Mesenchymal stem cell (in vitro differentiated cells and primary cell): ENCODE results near the gene SUPT3H.

Source experiments
- DNase-seq: peaks from one replicate; pipeline ENCODE4 v3.0.0-alpha.2; 2013
- H2AFZ ChIP-seq: one replicate; pipeline ENCODE4 v1.6.1; 2013; ENCODE audit warnings: low read depth, mild to moderate bottlenecking, control low read depth, inconsistent platforms, low read length, moderate library complexity
- H2AK5ac ChIP-seq: 2 replicates; pipeline ENCODE4 v1.6.1; 2013; ENCODE audit warnings: low read length, moderate library complexity, mild to moderate bottlenecking, inconsistent platforms; ENCODE audit not compliant: severe bottlenecking
- H2BK120ac ChIP-seq: one replicate; pipeline ENCODE4 v1.6.1; 2013; ENCODE audit warnings: low read depth, mild to moderate bottlenecking, inconsistent platforms, low read length, moderate library complexity
- H2BK12ac ChIP-seq, 2 experiments: one replicate each; pipeline ENCODE4 v1.6.1; 2013; ENCODE audit warnings: inconsistent platforms in 2 of 2, low read length in 2 of 2, mild to moderate bottlenecking in 2 of 2, moderate library complexity in 2 of 2, control low read depth in 1 of 2
- H2BK15ac ChIP-seq: one replicate; pipeline ENCODE4 v1.6.1; 2013; ENCODE audit warnings: mild to moderate bottlenecking, low read depth, inconsistent platforms; ENCODE audit not compliant: poor library complexity, severe bottlenecking
- H2BK5ac ChIP-seq: 2 replicates; pipeline ENCODE4 v1.6.1; 2013; ENCODE audit warnings: low read depth, mild to moderate bottlenecking, low read length, control low read depth, inconsistent platforms; ENCODE audit not compliant: poor library complexity, severe bottlenecking
- H3K14ac ChIP-seq, 2 experiments: one replicate each; pipeline ENCODE4 v1.6.1; 2013; ENCODE audit warnings: inconsistent platforms in 2 of 2, low read length in 2 of 2, control low read depth in 1 of 2, mild to moderate bottlenecking in 1 of 2, moderate library complexity in 1 of 2
- H3K18ac ChIP-seq, 2 experiments: one replicate each; pipeline ENCODE4 v1.6.1; 2013; ENCODE audit warnings: inconsistent platforms in 2 of 2, low read length in 2 of 2, control low read depth in 1 of 2, low read depth in 1 of 2, mild to moderate bottlenecking in 1 of 2
- H3K23ac ChIP-seq, 2 experiments: one replicate each; pipeline ENCODE4 v1.6.1; 2013; ENCODE audit warnings: inconsistent platforms in 2 of 2, low read length in 2 of 2, mild to moderate bottlenecking in 2 of 2, moderate library complexity in 2 of 2, control low read depth in 1 of 2
- H3K27ac ChIP-seq: 2 replicates; pipeline ENCODE4 v1.5.1; 2013; ENCODE audit warnings: mild to moderate bottlenecking, moderate library complexity, low read length, control low read depth, inconsistent platforms; ENCODE audit not compliant: poor library complexity, severe bottlenecking
- H3K27me3 ChIP-seq, 2 experiments: 2 replicates each; pipeline versions ENCODE4 v1.6.1 to v1.7.0; 2013; ENCODE audit warnings: low read length in 2 of 2, mild to moderate bottlenecking in 2 of 2, moderate library complexity in 2 of 2, control low read depth in 1 of 2, inconsistent platforms in 1 of 2; ENCODE audit not compliant: control insufficient read depth in 1 of 2, insufficient read depth in 1 of 2
- H3K36me3 ChIP-seq, 2 experiments: 2 replicates each; pipeline versions ENCODE4 v1.6.1 to v1.7.0; 2013; ENCODE audit warnings: low read length in 2 of 2, control low read depth in 1 of 2, inconsistent platforms in 1 of 2, low read depth in 1 of 2, mild to moderate bottlenecking in 1 of 2; ENCODE audit not compliant: insufficient read depth in 2 of 2, control insufficient read depth in 1 of 2
- H3K4ac ChIP-seq, 2 experiments: one replicate each; pipeline ENCODE4 v1.6.1; 2013; ENCODE audit warnings: inconsistent platforms in 2 of 2, low read length in 2 of 2, mild to moderate bottlenecking in 2 of 2, moderate library complexity in 2 of 2, control low read depth in 1 of 2, low read depth in 1 of 2
- H3K4me1 ChIP-seq: 2 replicates; pipeline ENCODE4 v1.6.1; 2013; ENCODE audit warnings: low read depth, low read length, control low read depth; ENCODE audit not compliant: control insufficient read depth, insufficient read depth
- H3K4me2 ChIP-seq: 2 replicates; pipeline ENCODE4 v1.6.1; 2013; ENCODE audit warnings: low read length, mild to moderate bottlenecking, inconsistent platforms; ENCODE audit not compliant: poor library complexity, severe bottlenecking
- H3K4me3 ChIP-seq, 2 experiments: 2 replicates each; pipeline versions ENCODE4 v1.5.1 to v1.7.0; 2013; ENCODE audit warnings: low read length in 2 of 2, mild to moderate bottlenecking in 2 of 2, control low read depth in 1 of 2, low read depth in 1 of 2; ENCODE audit not compliant: insufficient read depth in 1 of 2
- H3K79me1 ChIP-seq: replicated peaks from 2 replicates; pipeline ENCODE4 v1.6.1; 2013; ENCODE audit warnings: mild to moderate bottlenecking, control low read depth, low read length, inconsistent platforms; ENCODE audit not compliant: poor library complexity, severe bottlenecking
- H3K9ac ChIP-seq: 2 replicates; pipeline ENCODE4 v1.7.0; 2013; ENCODE audit warnings: mild to moderate bottlenecking, low read length, moderate library complexity
- H3K9me3 ChIP-seq: 2 replicates; pipeline ENCODE4 v1.7.0; 2013; ENCODE audit warnings: mild to moderate bottlenecking, low read length; ENCODE audit not compliant: control insufficient read depth
- H4K8ac ChIP-seq: one replicate; pipeline ENCODE4 v1.6.1; 2013; ENCODE audit warnings: inconsistent platforms, mild to moderate bottlenecking, low read length, moderate library complexity
- H4K91ac ChIP-seq: one replicate; pipeline ENCODE4 v1.6.1; 2013; ENCODE audit warnings: mild to moderate bottlenecking, low read length, inconsistent platforms
- WGBS: methylation state at CpG from one replicate; pipeline ENCODE4 v1.1.7; 2013; ENCODE audit warnings: mixed read lengths; 5-methylcytosine and 5-hydroxymethylcytosine counted together

The SUPT3H gene

GRCh38 chr6:45127185-45127584 lies 250.5 kb downstream of the SUPT3H start:
- no CpG with 5 or more reads among the region's 2 CpGs for WGBS
- Histone ChIP-seq H3K79me1 (peaks cover 2% of the 10 kb centered on the region), H4K8ac (no peak overlapping the region), H3K4ac (no peak overlapping the region), H3K9ac (no peak overlapping the region), H3K4me1 (no peaks in the 10 kb centered on the region), H3K4me3 (no peak overlapping the region), H3K18ac (no peak overlapping the region), H2AK5ac (no peak overlapping the region), H2BK15ac (no peak overlapping the region), H3K36me3 (no peaks in the 10 kb centered on the region), H2AFZ (no peak overlapping the region), H3K9me3 (no peaks in the 10 kb centered on the region), H3K27me3 (no peaks in the 10 kb centered on the region), H2BK120ac (no peak overlapping the region), H3K4me2 (no peak overlapping the region), H3K23ac (no peak overlapping the region), H4K91ac (no peak overlapping the region), H3K14ac (no peak overlapping the region), H3K27ac (no peak overlapping the region), H2BK12ac (no peak overlapping the region), H2BK5ac (no peak overlapping the region)
- DNase-seq, result no peak

DNA sequence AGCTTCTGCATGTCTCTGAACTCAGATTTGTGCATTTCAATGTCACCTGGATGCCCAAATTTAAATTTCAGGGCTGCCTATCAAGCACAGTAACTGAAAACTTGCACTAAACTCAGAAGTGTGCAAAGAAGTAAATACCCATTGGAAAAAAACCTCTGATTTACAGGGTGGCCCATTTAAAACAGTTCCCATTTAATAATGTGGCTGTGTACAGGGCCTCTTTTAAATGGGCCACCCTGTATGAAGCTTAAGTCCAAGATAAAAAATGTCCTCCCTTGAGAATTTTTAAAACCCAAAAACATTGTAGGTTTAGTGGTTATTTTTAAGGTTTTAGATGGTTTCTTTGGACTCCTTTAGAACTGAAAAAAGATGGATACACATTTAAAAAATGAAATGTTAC lies 251.7 kb downstream of the SUPT3H start:
- no peak overlapping the region for H3K4me3 ChIP-seq
- H2BK12ac ChIP-seq, result no peak overlapping the region
- H3K27ac ChIP-seq, result no peak overlapping the region
- no peaks in the 10 kb centered on the region for H3K27me3 ChIP-seq
- H3K14ac ChIP-seq, result no peak overlapping the region
- H2BK15ac ChIP-seq, result no peak overlapping the region
- no peak overlapping the region for H2BK120ac ChIP-seq
- H3K4ac ChIP-seq, result no peak overlapping the region
- no peak overlapping the region for H4K8ac ChIP-seq
- H3K79me1 ChIP-seq, result peaks cover 2% of the 10 kb centered on the region
- no peak overlapping the region for H3K23ac ChIP-seq
- DNase-seq, result no peak
- no peak overlapping the region for H3K18ac ChIP-seq
- H2BK5ac ChIP-seq, result no peak overlapping the region
- H3K36me3 ChIP-seq, result no peaks in the 10 kb centered on the region
- H3K9ac ChIP-seq, result no peak overlapping the region
- no peaks in the 10 kb centered on the region for H3K9me3 ChIP-seq
- H3K4me1 ChIP-seq, result no peaks in the 10 kb centered on the region
- H3K4me2 ChIP-seq, result no peak overlapping the region
- H4K91ac ChIP-seq, result no peak overlapping the region
- H2AFZ ChIP-seq, result no peak overlapping the region
- no peak overlapping the region for H2AK5ac ChIP-seq

GRCh38 chr6:45123023-45123422 lies 254.7 kb downstream of the SUPT3H start:
- Histone ChIP-seq H2BK120ac (no peak overlapping the region), H3K18ac (no peak overlapping the region), H3K9me3 (no peaks in the 10 kb centered on the region), H3K79me1 (no peaks in the 10 kb centered on the region), H2AK5ac (no peak overlapping the region), H3K27me3 (no peaks in the 10 kb centered on the region), H2BK5ac (no peak overlapping the region), H3K4ac (no peak overlapping the region), H3K4me1 (no peaks in the 10 kb centered on the region), H3K23ac (no peak overlapping the region), H2BK15ac (no peak overlapping the region), H3K9ac (no peak overlapping the region), H2AFZ (no peak overlapping the region), H3K14ac (no peak overlapping the region), H3K36me3 (no peaks in the 10 kb centered on the region), H3K27ac (no peak overlapping the region), H3K4me2 (no peak overlapping the region), H3K4me3 (no peak overlapping the region), H4K91ac (no peak overlapping the region), H4K8ac (no peak overlapping the region), H2BK12ac (no peak overlapping the region)
- 86% methylated on average over 1 of the region's 1 CpG for WGBS
- no peak for DNase-seq

DNA sequence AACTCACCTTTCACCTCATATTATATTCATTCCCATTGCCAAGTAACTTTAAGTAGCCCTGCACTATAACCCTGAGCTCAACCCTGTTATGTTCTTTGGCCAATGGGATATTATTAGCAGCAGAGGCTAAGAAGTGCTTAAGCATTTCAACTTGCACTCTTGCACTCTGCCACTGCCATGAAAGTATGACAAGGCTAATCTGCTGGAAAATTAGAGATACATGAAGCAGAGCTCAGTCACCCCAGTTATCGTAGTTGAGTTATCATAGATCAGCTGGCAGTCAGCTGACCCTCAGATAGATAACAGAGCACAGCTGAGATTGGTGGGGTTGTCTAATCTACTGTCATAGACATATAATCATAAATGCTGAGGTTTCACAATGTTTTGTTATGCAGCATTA lies 259.0 kb downstream of the SUPT3H start:
- Histone ChIP-seq H4K91ac (no peak overlapping the region), H3K18ac (no peak overlapping the region), H3K9me3 (no peaks in the 10 kb centered on the region), H3K4me1 (no peaks in the 10 kb centered on the region), H4K8ac (no peak overlapping the region), H2BK120ac (no peak overlapping the region), H2AFZ (no peak overlapping the region), H3K9ac (no peak overlapping the region), H3K23ac (no peak overlapping the region), H3K4me3 (no peak overlapping the region), H3K4ac (no peak overlapping the region), H3K27me3 (no peaks in the 10 kb centered on the region), H3K27ac (no peak overlapping the region), H3K79me1 (peaks cover 2% of the 10 kb centered on the region), H2AK5ac (no peak overlapping the region), H2BK15ac (no peak overlapping the region), H2BK5ac (no peak overlapping the region), H3K36me3 (no peaks in the 10 kb centered on the region), H3K4me2 (no peak overlapping the region), H2BK12ac (no peak overlapping the region), H3K14ac (no peak overlapping the region)
- 90% methylated on average over 1 of the region's 1 CpG for WGBS
- DNase-seq, result no peak
